H1 (cell line): ENCODE results near the gene DLG1. TPM values are rescaled to one million over a fixed set of nuclear protein-coding genes. Genes with fewer than 3 reads are reported as not detected.

Source experiments
- KDM4A ChIP-seq: IDR thresholded peaks from one replicate; pipeline ENCODE4 v1.7.1; 2012; ENCODE audit warnings: low read depth, mild to moderate bottlenecking, moderate library complexity, low read length, inconsistent platforms; ENCODE audit not compliant: severe bottlenecking
- polyA plus RNA-seq, 7 experiments: library from polyadenylated mRNA; depleted of rRNA in 3 of 7; stranded (reverse) in 5 of 7; unstranded in 2 of 7; fragments of >200 nt in 5 of 7; fragments of 200-250 nt in 2 of 7; gene quantifications; 1 replicate in 5 of 7; 2 replicates in 1 of 7; 4 replicates in 1 of 7; pipeline versions ENCODE4 v1.2.1 to v1.2.3, GENCODE V29; 2011 to 2013; ENCODE audit warnings: missing spikeins in 2 of 7, mixed read lengths in 2 of 7
- total RNA-seq: library from RNA; stranded (reverse); fragmentation: NEBNext Ultra II Directional; extraction: Animal tissue kit (Norgen Biotek cat#: 25700); gene quantifications from 2 replicates; pipeline ENCODE4 v1.2.1, GENCODE V29; 2021

The DLG1 gene
- total and polyA plus RNA-seq, 2 of the 8 experiments (the other 6 are each of a cell fraction or from before 2014, with no cell fraction given) = 13.4 to 78.8 TPM

DNA sequence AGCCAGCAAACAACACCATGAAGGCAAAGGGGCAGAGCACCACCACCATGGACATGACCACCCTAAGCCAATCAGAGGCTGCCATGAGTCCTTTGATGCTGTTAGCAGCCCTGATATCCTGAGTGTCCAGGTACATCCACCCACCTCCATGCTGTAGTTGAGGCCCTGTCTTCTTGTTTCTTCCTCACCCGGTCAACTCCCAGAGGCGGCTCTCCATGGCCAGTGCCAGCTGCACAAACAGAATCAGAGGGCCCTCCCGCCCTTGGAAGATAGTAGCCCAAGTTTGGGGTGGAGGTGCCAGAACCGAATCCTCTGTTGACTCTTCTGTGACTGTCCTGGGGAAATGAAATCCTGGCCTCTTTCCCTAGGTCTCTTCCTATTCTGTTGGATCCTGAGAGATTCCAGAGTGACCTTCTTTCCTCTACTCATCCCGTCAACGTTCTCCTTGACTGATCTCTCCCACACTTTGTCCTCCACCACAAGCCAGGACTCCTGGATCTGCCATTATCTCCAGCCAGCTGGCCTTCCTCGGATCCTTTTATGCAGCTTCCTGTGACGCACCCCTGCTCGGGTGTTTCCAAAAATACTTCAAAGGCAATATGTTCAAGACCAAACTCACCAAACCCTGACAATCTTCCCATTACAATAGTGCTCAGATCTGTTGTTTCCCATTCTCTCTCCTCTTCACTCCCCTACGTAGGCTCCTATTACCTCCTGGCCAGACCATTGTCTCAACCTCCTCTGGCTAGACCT lies 45.4 kb upstream of the DLG1 start (continued):
- no peak for TF ChIP-seq KDM4A
